Stomach (tissue), 9 donors: ENCODE measurements around the gene FOXN4. TPM values are rescaled to one million over a fixed set of nuclear protein-coding genes. Genes with fewer than 3 reads are reported as not detected.

Source experiments
- DNase-seq, 2 donors: peaks; one replicate each; pipeline versions ENCODE4 v3.0.0 to v3.0.0-alpha.2; 2013 to 2019
- H3K27ac ChIP-seq, 5 donors: fragments of 200-600 bp in 4 of 5; sonication (generic) in 4 of 5; one replicate each; pipeline ENCODE4 v1.5.1; 2013 to 2019; ENCODE audit warnings: mild to moderate bottlenecking in 1 of 5, moderate library complexity in 1 of 5
- H3K27me3 ChIP-seq, 3 donors: fragments of 200-600 bp; sonication (generic); one replicate each; pipeline ENCODE4 v1.5.1; 2017 to 2019; ENCODE audit warnings: mixed run types in 1 of 3
- H3K36me3 ChIP-seq, 4 donors: fragments of 200-600 bp; sonication (generic); 1 replicate in 3 of 4; 2 replicates in 1 of 4; pipeline ENCODE4 v1.5.1; 2016 to 2019
- H3K4me1 ChIP-seq, 4 donors: fragments of 200-600 bp; sonication (generic); one replicate each; pipeline ENCODE4 v1.5.1; 2016 to 2019
- H3K4me3 ChIP-seq, 4 donors: fragments of 200-600 bp; sonication (generic) in 3 of 4; one replicate each; pipeline ENCODE4 v1.5.1; 2016 to 2019; ENCODE audit warnings: mild to moderate bottlenecking in 1 of 4
- H3K9me3 ChIP-seq, 4 donors: fragments of 200-600 bp; sonication (generic); one replicate each; pipeline ENCODE4 v1.5.1; 2016 to 2019
- EP300 ChIP-seq: sonication (generic); formaldehyde crosslinking; IDR thresholded peaks from one replicate; pipeline ENCODE4 v1.6.1; 2017; ENCODE audit warnings: antibody characterized with exemption
- POLR2A ChIP-seq, 4 donors: fragments of 450-650 bp; IDR thresholded peaks; one replicate each; pipeline ENCODE4 v1.6.1; 2016; ENCODE audit warnings: antibody characterized with exemption in 4 of 4, control low read depth in 2 of 4, mild to moderate bottlenecking in 1 of 4, moderate library complexity in 1 of 4
- POLR2AphosphoS5 ChIP-seq, 3 donors: sonication (generic); formaldehyde crosslinking; IDR thresholded peaks; one replicate each; pipeline ENCODE4 v1.6.1; 2016; ENCODE audit warnings: antibody characterized with exemption in 3 of 3
- WGBS, 5 donors: extraction: QIAGEN DNeasy Blood & Tissue Kit in 3 of 5; methylation state at CpG; one replicate each; pipeline versions ENCODE4 v1.1.5 to v1.1.7; 2013 to 2018; 5-methylcytosine and 5-hydroxymethylcytosine counted together
- intact Hi-C: fragments of 100-400 bp; cut with DNase I; formaldehyde crosslinking; loops from one replicate; pipeline ENCODE4 v1.15.1; 2023; ENCODE audit warnings: low total_unique reads
- polyA plus RNA-seq, 3 donors: library from polyadenylated mRNA; stranded (reverse); fragments of 200-250 nt; gene quantifications; one replicate each; pipeline ENCODE4 v1.2.3, GENCODE V29; 2013
- total RNA-seq, 5 donors: library from RNA; depleted of rRNA; stranded (reverse); fragments of >200 nt; gene quantifications; one replicate each; pipeline versions ENCODE4 v1.1.0 to v1.2.3, GENCODE V29; 2014 to 2016
- TF ChIP-seq, protein P1 (sequence below), 7 experiments: fragments of 450-650 bp in 4 of 7; fragments of 200-600 bp in 3 of 7; sonication (generic) in 3 of 7; IDR thresholded peaks; one replicate each; pipeline ENCODE4 v1.5.1; 2016 to 2019; ENCODE audit warnings: antibody characterized with exemption in 7 of 7, control low read depth in 2 of 7, mild to moderate bottlenecking in 1 of 7
- donor health status: healthy with polysubstance abuse.
- donor health status: Bipolar disorder and iron deficiency.
- donor health status: healthy.

The FOXN4 gene
- total and polyA plus RNA-seq, 8 donors = not detected

GRCh38 chr12:109289551-109289950 lies 19.5 kb downstream of the FOXN4 start:
- peaks cover 0 to 46% (median 7%) of the 10 kb centered on the region in 3 donors for H3K27me3 ChIP-seq
- H3K4me1 ChIP-seq = peaks cover 8 to 14% (median 11%) of the 10 kb centered on the region in 4 donors
- TF ChIP-seq POLR2AphosphoS5 (IDR thresholded peaks at IDR 0.05) = no peak
- TF ChIP-seq EP300 = no peak
- no peak for TF ChIP-seq POLR2A (IDR thresholded peaks at IDR 0.05)
- TF ChIP-seq, protein P1, sequence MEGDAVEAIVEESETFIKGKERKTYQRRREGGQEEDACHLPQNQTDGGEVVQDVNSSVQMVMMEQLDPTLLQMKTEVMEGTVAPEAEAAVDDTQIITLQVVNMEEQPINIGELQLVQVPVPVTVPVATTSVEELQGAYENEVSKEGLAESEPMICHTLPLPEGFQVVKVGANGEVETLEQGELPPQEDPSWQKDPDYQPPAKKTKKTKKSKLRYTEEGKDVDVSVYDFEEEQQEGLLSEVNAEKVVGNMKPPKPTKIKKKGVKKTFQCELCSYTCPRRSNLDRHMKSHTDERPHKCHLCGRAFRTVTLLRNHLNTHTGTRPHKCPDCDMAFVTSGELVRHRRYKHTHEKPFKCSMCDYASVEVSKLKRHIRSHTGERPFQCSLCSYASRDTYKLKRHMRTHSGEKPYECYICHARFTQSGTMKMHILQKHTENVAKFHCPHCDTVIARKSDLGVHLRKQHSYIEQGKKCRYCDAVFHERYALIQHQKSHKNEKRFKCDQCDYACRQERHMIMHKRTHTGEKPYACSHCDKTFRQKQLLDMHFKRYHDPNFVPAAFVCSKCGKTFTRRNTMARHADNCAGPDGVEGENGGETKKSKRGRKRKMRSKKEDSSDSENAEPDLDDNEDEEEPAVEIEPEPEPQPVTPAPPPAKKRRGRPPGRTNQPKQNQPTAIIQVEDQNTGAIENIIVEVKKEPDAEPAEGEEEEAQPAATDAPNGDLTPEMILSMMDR (IDR thresholded peaks at IDR 0.05) = no peak
- no peak overlapping the region for H3K4me3 ChIP-seq
- H3K36me3 ChIP-seq = no peaks in the 10 kb centered on the region
- H3K9me3 ChIP-seq = no peaks in the 10 kb centered on the region
- no peak overlapping the region for H3K27ac ChIP-seq
- 85 to 90% (median 88%) methylated on average over 4 to 6 of the region's 6 CpGs for WGBS, 5 donors
- intact Hi-C loops = no loop called here
- DNase-seq = no peak

GRCh38 chr12:109289004-109289403 lies 20.1 kb downstream of the FOXN4 start:
- Histone ChIP-seq H3K4me3 (no peak overlapping the region), H3K4me1 (peaks cover 8 to 14% (median 11%) of the 10 kb centered on the region in 4 donors), H3K9me3 (no peaks in the 10 kb centered on the region), H3K27me3 (peaks cover 0 to 46% (median 7%) of the 10 kb centered on the region in 3 donors), H3K36me3 (no peaks in the 10 kb centered on the region), H3K27ac (no peak overlapping the region)
- intact Hi-C loops = no loop called here
- DNase-seq = no peak
- TF ChIP-seq POLR2A (IDR thresholded peaks at IDR 0.05) (no peak), POLR2AphosphoS5 (IDR thresholded peaks at IDR 0.05) (no peak), EP300 (no peak)
- TF ChIP-seq, protein P1 (IDR thresholded peaks at IDR 0.05) = no peak
- 67 to 74% (median 70%) methylated on average over 4 of the region's 4 CpGs for WGBS, 5 donors

DNA sequence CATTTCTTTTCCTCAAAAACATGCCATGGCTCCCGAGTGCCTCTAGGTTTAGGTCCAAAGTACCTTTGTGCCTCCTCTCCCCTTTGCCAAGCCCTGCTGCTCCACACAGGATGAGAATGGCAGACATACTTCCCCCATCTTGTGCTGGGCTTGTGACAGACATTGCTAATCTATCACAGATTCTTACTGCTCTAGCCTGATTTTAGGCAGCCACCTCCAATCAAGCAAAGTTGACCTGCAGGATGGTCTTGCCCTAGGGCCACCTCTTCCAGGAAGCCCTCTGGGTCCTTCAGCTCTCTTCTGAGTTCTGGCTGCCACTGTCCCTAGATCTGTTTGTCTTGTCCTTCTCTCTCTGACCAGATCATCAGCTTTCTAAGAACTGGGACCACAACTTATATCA lies 20.5 kb downstream of the FOXN4 start:
- intact Hi-C loops = no loop called here
- H3K9me3 ChIP-seq = no peaks in the 10 kb centered on the region
- 54 to 84% (median 74%) methylated on average over 1 of the region's 1 CpG for WGBS, 5 donors
- TF ChIP-seq, protein P1 (IDR thresholded peaks at IDR 0.05) = no peak
- TF ChIP-seq POLR2A (IDR thresholded peaks at IDR 0.05) = no peak
- TF ChIP-seq POLR2AphosphoS5 (IDR thresholded peaks at IDR 0.05) = no peak
- TF ChIP-seq EP300 = no peak
- H3K36me3 ChIP-seq = no peaks in the 10 kb centered on the region
- no peak overlapping the region for H3K4me3 ChIP-seq
- DNase-seq = no peak
- H3K27ac ChIP-seq = no peak overlapping the region
- peaks cover 8 to 14% (median 11%) of the 10 kb centered on the region in 4 donors for H3K4me1 ChIP-seq
- peaks cover 0 to 46% (median 7%) of the 10 kb centered on the region in 3 donors for H3K27me3 ChIP-seq

DNA sequence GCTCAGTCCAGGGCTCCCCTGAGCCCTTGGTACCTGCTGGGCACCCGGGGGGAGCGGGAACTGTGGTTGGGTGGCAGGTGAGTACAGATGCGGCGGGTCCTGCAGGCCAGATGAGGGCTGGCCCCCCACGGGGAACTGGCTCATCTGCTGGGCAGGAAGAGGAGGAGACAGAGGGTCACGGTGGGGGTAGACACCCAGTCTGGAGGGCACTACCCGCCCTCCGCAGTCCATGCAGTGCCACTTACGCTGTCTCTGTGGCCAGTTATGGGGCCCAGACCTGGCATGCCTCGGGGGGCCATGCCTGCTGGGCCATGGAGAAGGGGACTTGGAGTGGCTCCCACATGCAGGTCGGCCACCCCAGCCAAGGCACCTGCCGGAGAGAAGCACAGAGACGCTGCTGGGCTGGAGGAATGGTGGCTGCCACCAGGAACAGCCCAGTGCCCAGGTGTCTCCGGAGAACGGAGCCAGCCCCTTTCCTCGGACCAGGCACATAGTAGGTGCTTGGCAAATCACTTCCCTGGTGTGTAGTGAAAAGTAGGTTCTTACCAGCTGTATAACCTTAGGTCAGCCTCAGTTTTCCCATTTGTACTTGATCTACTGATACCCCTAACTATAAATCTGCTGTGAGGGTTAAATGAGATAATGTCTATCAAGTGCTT lies 21.1 kb downstream of the FOXN4 start:
- H3K27me3 ChIP-seq = peaks cover 0 to 43% (median 7%) of the 10 kb centered on the region in 3 donors
- no peaks in the 10 kb centered on the region for H3K36me3 ChIP-seq
- H3K4me3 ChIP-seq = no peak overlapping the region
- no peaks in the 10 kb centered on the region for H3K9me3 ChIP-seq
- 80 to 85% (median 84%) methylated on average over 14 to 16 of the region's 16 CpGs for WGBS, 5 donors
- H3K4me1 ChIP-seq = peaks cover 8 to 14% (median 11%) of the 10 kb centered on the region in 4 donors
- TF ChIP-seq, protein P1 (IDR thresholded peaks at IDR 0.05) = no peak
- TF ChIP-seq POLR2A (IDR thresholded peaks at IDR 0.05) (no peak), EP300 (no peak), POLR2AphosphoS5 (IDR thresholded peaks at IDR 0.05) (no peak)
- no peak for DNase-seq
- H3K27ac ChIP-seq = no peak overlapping the region
- intact Hi-C loops = no loop called here
